LNCAP (cell line): ENCODE data around the gene LYPD6B.

Source experiments
- TF ChIP-seq, protein P1 (sequence below): fragments of 450-650 bp; IDR thresholded peaks from 2 replicates; pipeline ENCODE4 v1.5.1; 2017; ENCODE audit warnings: mild to moderate bottlenecking

The LYPD6B gene, protein sequence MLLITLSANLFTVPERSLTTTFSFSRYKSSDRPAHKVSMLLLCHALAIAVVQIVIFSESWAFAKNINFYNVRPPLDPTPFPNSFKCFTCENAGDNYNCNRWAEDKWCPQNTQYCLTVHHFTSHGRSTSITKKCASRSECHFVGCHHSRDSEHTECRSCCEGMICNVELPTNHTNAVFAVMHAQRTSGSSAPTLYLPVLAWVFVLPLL

DNA sequence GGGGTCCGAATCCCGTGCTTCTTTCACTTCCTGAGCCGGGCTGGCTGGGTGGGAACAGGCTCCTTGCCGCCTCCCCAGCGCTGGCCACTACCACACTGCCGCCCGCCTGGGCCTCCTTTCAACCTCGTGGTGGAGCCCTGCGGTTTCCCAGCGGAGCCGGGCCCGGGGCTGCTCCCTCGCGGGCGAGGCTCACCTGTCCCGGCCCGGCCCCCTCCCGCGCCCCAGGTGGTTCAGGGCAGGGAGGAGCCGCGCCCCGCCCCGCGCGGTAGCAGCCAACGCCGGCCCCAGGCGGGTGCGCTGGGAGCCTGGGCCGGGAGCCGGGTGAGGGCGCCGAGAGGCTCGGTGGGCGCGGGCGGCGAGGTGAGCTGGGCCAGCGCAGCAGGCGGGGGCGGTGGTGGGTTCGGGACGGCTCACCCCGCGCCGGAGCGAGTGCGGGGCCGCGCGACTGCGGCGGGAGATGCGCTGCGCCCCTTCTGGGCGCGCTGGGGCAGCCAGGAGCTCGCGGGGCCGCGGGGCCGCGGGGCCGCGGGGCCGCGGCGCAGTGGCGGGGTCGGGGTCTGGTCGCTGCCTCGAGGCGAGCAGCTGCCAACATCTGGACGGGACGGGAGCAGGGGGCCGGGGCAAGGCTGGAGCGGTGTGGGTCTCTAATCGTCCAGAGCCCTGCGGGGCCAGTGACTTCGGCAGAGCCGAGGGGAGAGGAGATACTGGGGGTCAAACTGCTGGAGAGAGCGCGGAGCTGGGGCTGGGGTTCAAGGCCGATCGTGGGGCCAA is at the start of gene LYPD6B:
Gene LYPD6B, plus strand, starts transcription at position 258 of the 771 bp plus-strand sequence. CDS start 92,250 bp downstream, outside the sequence.
- TF ChIP-seq, protein P1, sequence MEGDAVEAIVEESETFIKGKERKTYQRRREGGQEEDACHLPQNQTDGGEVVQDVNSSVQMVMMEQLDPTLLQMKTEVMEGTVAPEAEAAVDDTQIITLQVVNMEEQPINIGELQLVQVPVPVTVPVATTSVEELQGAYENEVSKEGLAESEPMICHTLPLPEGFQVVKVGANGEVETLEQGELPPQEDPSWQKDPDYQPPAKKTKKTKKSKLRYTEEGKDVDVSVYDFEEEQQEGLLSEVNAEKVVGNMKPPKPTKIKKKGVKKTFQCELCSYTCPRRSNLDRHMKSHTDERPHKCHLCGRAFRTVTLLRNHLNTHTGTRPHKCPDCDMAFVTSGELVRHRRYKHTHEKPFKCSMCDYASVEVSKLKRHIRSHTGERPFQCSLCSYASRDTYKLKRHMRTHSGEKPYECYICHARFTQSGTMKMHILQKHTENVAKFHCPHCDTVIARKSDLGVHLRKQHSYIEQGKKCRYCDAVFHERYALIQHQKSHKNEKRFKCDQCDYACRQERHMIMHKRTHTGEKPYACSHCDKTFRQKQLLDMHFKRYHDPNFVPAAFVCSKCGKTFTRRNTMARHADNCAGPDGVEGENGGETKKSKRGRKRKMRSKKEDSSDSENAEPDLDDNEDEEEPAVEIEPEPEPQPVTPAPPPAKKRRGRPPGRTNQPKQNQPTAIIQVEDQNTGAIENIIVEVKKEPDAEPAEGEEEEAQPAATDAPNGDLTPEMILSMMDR: peak; percentile 39

DNA sequence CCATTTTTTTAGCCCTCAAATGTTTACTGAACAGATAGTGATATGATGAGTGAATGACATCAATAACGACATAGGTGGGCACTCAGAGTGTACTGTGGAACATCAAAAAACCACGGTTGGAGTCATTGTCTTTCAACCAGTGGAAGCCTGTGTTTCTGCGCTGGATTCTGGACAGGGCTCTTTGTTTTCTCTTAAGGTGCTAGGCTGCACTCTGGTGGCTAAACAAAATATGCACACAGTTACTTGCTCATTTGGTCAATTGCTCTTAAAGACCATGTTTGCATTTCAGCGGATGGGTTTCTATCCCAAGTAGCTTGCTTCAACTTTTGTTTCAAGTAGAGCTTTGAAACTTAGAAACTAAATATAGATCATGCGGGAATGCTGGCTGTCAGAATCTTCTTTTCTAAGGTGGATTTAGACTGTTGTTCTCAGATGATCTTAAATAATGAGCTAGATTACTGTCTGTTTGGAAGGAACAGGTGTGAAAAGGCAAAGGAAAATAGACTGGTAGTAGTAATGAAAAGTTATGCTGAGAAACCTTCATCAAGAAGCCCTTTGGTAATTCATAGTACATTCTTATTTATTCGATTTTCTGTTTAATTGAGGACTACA is 48.5 kb upstream of the LYPD6B start:
- TF ChIP-seq, protein P1: peak; percentile 62

DNA sequence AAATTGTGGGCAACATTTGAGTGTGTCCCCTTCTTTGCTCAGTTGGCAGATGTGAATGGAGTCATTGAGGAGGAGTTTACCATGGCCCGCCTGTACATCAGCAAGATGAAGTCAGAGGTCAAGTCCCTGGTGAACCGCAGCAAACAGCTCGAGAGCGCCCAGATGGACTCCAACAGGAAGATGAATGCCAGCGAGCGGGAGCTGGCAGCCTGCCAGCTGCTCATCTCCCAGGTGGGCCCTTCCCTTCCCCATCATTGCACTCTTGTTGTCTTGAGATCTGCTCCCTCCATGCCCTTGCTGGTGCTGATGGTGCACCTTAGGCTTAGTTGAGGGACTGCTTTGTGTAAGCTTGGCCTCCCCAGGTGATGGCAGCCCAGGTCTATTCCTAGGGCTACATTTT is 47.5 kb upstream of the LYPD6B start:
- TF ChIP-seq, protein P1: no peak

DNA sequence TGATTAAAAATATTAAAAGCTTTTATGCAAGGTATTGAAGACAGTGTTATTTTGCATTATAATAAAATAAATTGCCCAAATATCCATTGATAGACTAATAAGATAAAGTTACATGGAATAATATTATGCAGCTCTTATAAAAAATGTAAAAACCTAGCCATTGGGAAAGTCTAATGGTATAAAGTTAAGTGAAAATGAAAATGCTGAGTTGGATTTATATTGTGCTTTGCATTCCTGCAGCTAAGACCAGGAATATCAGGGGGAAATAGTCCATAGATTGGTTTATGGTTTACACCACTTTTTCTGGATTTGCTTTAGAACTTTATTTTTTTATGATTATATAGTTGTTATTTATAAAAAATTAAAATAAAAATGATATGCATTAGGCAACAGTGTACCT is 46.1 kb upstream of the LYPD6B start:
- TF ChIP-seq, protein P1: no peak

DNA sequence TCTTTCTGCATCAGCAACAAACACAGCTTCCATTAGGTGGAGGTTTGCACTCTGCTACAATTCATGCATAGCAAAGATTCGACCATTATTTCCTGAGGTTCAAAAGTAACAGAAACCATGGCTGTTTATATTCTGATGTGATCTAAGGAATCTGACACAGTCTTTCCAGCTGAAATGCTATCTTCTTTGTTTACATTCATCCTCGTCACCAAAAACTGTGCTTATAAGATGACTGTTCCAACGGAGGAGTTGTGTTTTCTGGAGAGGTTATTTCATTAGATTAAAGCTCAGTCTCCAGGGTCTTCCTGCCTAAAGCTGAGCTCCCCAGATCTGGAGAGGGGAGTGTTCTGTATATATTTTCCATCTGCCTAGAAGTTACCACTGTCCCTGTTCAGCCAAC is 45.1 kb upstream of the LYPD6B start:
- TF ChIP-seq, protein P1: no peak

DNA sequence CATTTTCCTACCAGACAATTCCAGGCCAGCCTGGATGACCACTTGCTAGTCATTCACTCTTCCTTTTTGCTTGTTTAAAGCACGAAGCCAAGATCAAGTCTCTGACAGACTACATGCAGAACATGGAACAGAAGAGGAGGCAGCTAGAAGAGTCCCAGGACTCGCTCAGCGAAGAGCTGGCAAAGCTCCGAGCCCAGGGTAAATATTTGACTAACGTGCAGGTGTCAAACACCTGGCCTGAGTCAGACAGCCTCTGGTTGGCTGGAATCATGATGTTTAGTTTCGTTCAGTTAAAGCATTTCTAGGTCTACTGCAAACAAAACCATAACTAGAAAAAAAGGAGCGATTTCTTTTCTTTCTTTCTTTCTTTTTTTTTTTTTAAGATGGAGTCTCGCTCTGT is 44.2 kb upstream of the LYPD6B start:
- TF ChIP-seq, protein P1: no peak

DNA sequence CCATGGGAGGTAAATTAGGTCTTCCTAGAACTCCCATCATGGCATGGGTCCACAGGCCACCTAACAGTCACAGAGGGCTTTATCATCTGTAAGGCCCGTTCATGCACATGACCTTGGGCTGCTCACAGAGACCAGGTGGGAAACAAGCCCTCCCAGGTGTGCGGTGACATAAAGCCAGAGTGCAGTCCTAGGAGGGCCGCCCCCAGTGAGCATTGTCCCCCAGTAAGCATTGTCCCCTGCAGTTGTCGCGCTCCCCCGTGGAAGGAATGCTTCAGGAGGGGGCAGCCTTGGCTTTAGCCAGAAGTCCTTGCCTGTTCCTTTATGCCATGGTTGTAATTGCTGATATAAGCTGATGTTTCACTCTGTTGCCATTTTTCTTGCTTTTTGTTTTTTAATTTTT is 41.7 kb upstream of the LYPD6B start:
- TF ChIP-seq, protein P1: no peak
